T-cell (primary cell): ENCODE measurements around the gene JMJD1C. TPM values are rescaled to one million over a fixed set of nuclear protein-coding genes. Genes with fewer than 3 reads are reported as not detected.

Experiments used
- ATAC-seq, 4 experiments: fragments of 200-7000 bp in 3 of 4; fragments of 150-1000 bp in 1 of 4; cut with Tn5 transposase; replicated peaks in 1 of 4; 1 replicate in 3 of 4; 2 replicates in 1 of 4; pipeline ENCODE4 v1.10.0; 2021; ENCODE audit warnings: moderate library complexity in 3 of 4, mild to moderate bottlenecking in 2 of 4, moderate number of reproducible peaks in 1 of 4
- CTCF ChIA-PET, 2 donors: fragments of 300-600 bp; sonication (Branson Sonifier 250); formaldehyde crosslinking; loops; one replicate each; lab custom pipeline; 2022; ENCODE audit warnings: antibody characterized with exemption in 2 of 2; lab: Charles Lee
- POLR2A ChIA-PET, 2 donors: fragments of 300-600 bp; sonication (Branson Sonifier 250); formaldehyde crosslinking; loops; one replicate each; lab custom pipeline; 2022; ENCODE audit warnings: antibody characterized with exemption in 2 of 2; lab: Charles Lee
- DNase-seq, 35 experiments: peaks; one replicate each; pipeline versions ENCODE4 v3.0.0 to v3.0.0-alpha.2; 2013 to 2023
- H3K27ac ChIP-seq: one replicate; pipeline ENCODE4 v1.5.1; 2013; ENCODE audit warnings: low read length
- H3K27me3 ChIP-seq, 2 experiments: replicated peaks in 1 of 2; 1 replicate in 1 of 2; 2 replicates in 1 of 2; pipeline versions ENCODE4 v1.6.1 to v1.7.0; 2013; ENCODE audit warnings: low read length in 1 of 2, mixed read lengths in 1 of 2; ENCODE audit not compliant: control insufficient read depth in 2 of 2, insufficient read depth in 2 of 2; ENCODE audit errors: extremely low read depth in 1 of 2
- H3K36me3 ChIP-seq, 2 donors: 1 replicate in 1 of 2; 2 replicates in 1 of 2; pipeline versions ENCODE4 v1.6.1 to v1.7.0; 2013; ENCODE audit warnings: low read length in 1 of 2; ENCODE audit not compliant: control insufficient read depth in 2 of 2, insufficient read depth in 1 of 2; ENCODE audit errors: extremely low read depth in 1 of 2
- H3K4me1 ChIP-seq, 2 experiments: 1 replicate in 1 of 2; 2 replicates in 1 of 2; pipeline versions ENCODE4 v1.6.1 to v1.7.0; 2013; ENCODE audit warnings: low read length in 2 of 2, mixed read lengths in 1 of 2; ENCODE audit not compliant: insufficient read depth in 2 of 2, control insufficient read depth in 1 of 2; ENCODE audit errors: extremely low read depth in 1 of 2
- H3K4me3 ChIP-seq, 2 donors: 1 replicate in 1 of 2; 2 replicates in 1 of 2; pipeline versions ENCODE4 v1.5.1 to v1.7.0; 2013; ENCODE audit warnings: mild to moderate bottlenecking in 2 of 2, low read length in 1 of 2, moderate library complexity in 1 of 2; ENCODE audit not compliant: control insufficient read depth in 1 of 2; ENCODE audit errors: extremely low read depth in 1 of 2
- H3K9me3 ChIP-seq: 2 replicates; pipeline ENCODE4 v1.7.0; 2013
- H3K27ac Mint-ChIP-seq, 2 donors: one replicate each; pipeline ENCODE4 v1.8.0; 2020 to 2021; ENCODE audit warnings: mild to moderate bottlenecking in 2 of 2, mixed read lengths in 2 of 2
- H3K27me3 Mint-ChIP-seq, 2 donors: one replicate each; pipeline ENCODE4 v1.8.0; 2021 to 2022; ENCODE audit warnings: mixed read lengths in 2 of 2
- H3K36me3 Mint-ChIP-seq: one replicate; pipeline ENCODE4 v1.8.0; 2021; ENCODE audit warnings: mixed read lengths
- H3K4me1 Mint-ChIP-seq, 3 donors: one replicate each; pipeline ENCODE4 v1.8.0; 2020 to 2022; ENCODE audit warnings: mixed read lengths in 3 of 3, mild to moderate bottlenecking in 1 of 3
- H3K4me3 Mint-ChIP-seq, 3 donors: one replicate each; pipeline ENCODE4 v1.8.0; 2020 to 2022; ENCODE audit warnings: mild to moderate bottlenecking in 3 of 3, mixed read lengths in 3 of 3, moderate library complexity in 3 of 3
- H3K9me3 Mint-ChIP-seq, 3 donors: one replicate each; pipeline ENCODE4 v1.8.0; 2020 to 2022; ENCODE audit warnings: mixed read lengths in 3 of 3
- whole genome bisulfite sequencing: methylation state at CpG from one replicate; pipeline ENCODE4 v1.1.5; 2013; ENCODE audit warnings: missing lambda C conversion rate; ENCODE audit not compliant: insufficient coverage; 5-methylcytosine and 5-hydroxymethylcytosine counted together
- total RNA-seq, 35 experiments: library from RNA in 6 of 35; stranded (reverse) in 6 of 35; fragments of 120-200 nt in 1 of 35; gene quantifications; one replicate each; pipeline versions ENCODE4 v1.2.1 to v1.2.4 and lab custom pipeline; 2013 to 2026

Gene JMJD1C
- total RNA-seq, 5 donors from 2014 or later (not counting 1 experiment from before 2014, with no cell fraction given): 84.1 to 193 (median 92.6) TPM

GRCh38 chr10:63257778-63258177 is 208.0 kb downstream of the JMJD1C start:
- Histone ChIP-seq H3K27me3 (no peaks in the 10 kb centered on the region), H3K27ac (no peak overlapping the region), H3K4me1 (peaks cover 24 to 49% of the 10 kb centered on the region in 2 experiments), H3K4me3 (no peak overlapping the region), H3K36me3 (peaks cover 0 to 9% of the 10 kb centered on the region in 2 donors), H3K9me3 (no peaks in the 10 kb centered on the region)
- CTCF ChIA-PET: interaction anchor here (0.7 to 1.8 kb wide), 4 partner anchors 10 to 33 kb away, joined by 3 to 9 read pairs (median 4); no protein-coding TSS in a partner anchor
- Mint-ChIP-seq H3K36me3 (peaks cover 43% of the 10 kb centered on the region), H3K27me3 (no peaks in the 10 kb centered on the region), H3K27ac (peak overlapping the region; percentile 8 to 16), H3K4me3 (peak overlapping the region in 2 of 3 donors; percentile 1 to 18), H3K9me3 (no peaks in the 10 kb centered on the region), H3K4me1 (peaks cover 88 to 92% (median 89%) of the 10 kb centered on the region in 3 donors)
- no peak for DNase-seq
- POLR2A ChIA-PET: interaction anchor here (0.5 to 7.7 kb wide), 10 partner anchors 9 to 373 kb away, joined by 3 to 107 read pairs (median 6); no protein-coding TSS in a partner anchor
- WGBS: no CpG with 5 or more reads among the region's 2 CpGs
- ATAC-seq: no peak

GRCh38 chr10:63256009-63256773 is 209.6 kb downstream of the JMJD1C start:
- peak overlapping the region in 1 of 3 donors; percentile 35 for H3K4me3 Mint-ChIP-seq
- DNase-seq (no peak), ATAC-seq (no peak)
- H3K27me3 Mint-ChIP-seq: no peaks in the 10 kb centered on the region
- WGBS: 67% methylated on average over 1 of the region's 3 CpGs
- H3K9me3 Mint-ChIP-seq: no peaks in the 10 kb centered on the region
- ChIA-PET CTCF (interaction anchor here (0.6 to 1.8 kb wide), 7 partner anchors 9 to 61 kb away, joined by 3 to 9 read pairs (median 5); no protein-coding TSS in a partner anchor), POLR2A (interaction anchor here (0.6 to 7.7 kb wide), 18 partner anchors 9 to 1816 kb away, joined by 3 to 107 read pairs (median 5); no protein-coding TSS in a partner anchor)
- H3K9me3 ChIP-seq: no peaks in the 10 kb centered on the region
- peaks cover 39% of the 10 kb centered on the region for H3K36me3 Mint-ChIP-seq
- H3K27ac Mint-ChIP-seq: peak overlapping the region; percentile 53 to 66
- H3K4me1 Mint-ChIP-seq: peaks cover 87 to 90% (median 90%) of the 10 kb centered on the region in 3 donors
- H3K4me1 ChIP-seq: peaks cover 21 to 35% of the 10 kb centered on the region in 2 experiments
- H3K36me3 ChIP-seq: peaks cover 0 to 5% of the 10 kb centered on the region in 2 donors
- no peak overlapping the region for H3K27ac ChIP-seq
- H3K4me3 ChIP-seq: no peak overlapping the region
- no peaks in the 10 kb centered on the region for H3K27me3 ChIP-seq

- CTCF ChIA-PET: interaction anchor here (0.6 to 1.0 kb wide), 2 partner anchors 38 to 56 kb away, joined by 3 to 5 read pairs; no protein-coding TSS in a partner anchor
- Mint-ChIP-seq H3K36me3 (peaks cover 34% of the 10 kb centered on the region), H3K27me3 (no peaks in the 10 kb centered on the region), H3K9me3 (no peaks in the 10 kb centered on the region), H3K27ac (peak overlapping the region in 1 of 2 donors; percentile 68), H3K4me1 (peaks cover 81 to 90% (median 88%) of the 10 kb centered on the region in 3 donors), H3K4me3 (peak overlapping the region in 1 of 3 donors; percentile 26)
- Histone ChIP-seq H3K9me3 (no peaks in the 10 kb centered on the region), H3K36me3 (peaks cover 0 to under 1% of the 10 kb centered on the region in 2 donors), H3K4me1 (peaks cover 14 to 31% of the 10 kb centered on the region in 2 experiments), H3K4me3 (no peak overlapping the region), H3K27ac (no peak overlapping the region), H3K27me3 (no peaks in the 10 kb centered on the region)
- WGBS: 80% methylated on average over 1 of the region's 4 CpGs
- ATAC-seq (no peak), DNase-seq (no peak)
- POLR2A ChIA-PET: interaction anchor here (0.6 to 7.7 kb wide), 12 partner anchors 8 to 203 kb away, joined by 3 to 107 read pairs (median 6); no protein-coding TSS in a partner anchor
These were observed 210.5 kb downstream of the JMJD1C start for GRCh38 chr10:63255316-63255715.

- Histone ChIP-seq H3K4me1 (peaks cover 9 to 14% of the 10 kb centered on the region in 2 experiments), H3K27me3 (no peaks in the 10 kb centered on the region), H3K36me3 (peaks cover 0 to 5% of the 10 kb centered on the region in 2 donors), H3K9me3 (no peaks in the 10 kb centered on the region), H3K4me3 (no peak overlapping the region), H3K27ac (no peak overlapping the region)
- peaks cover 65 to 80% (median 66%) of the 10 kb centered on the region in 3 donors for H3K4me1 Mint-ChIP-seq
- 100% methylated on average over 2 of the region's 4 CpGs for WGBS
- ATAC-seq (no peak), DNase-seq (no peak)
- peak overlapping the region in 1 of 3 donors; percentile 21 for H3K4me3 Mint-ChIP-seq
- peak overlapping the region; percentile 2 to 81 for H3K27ac Mint-ChIP-seq
- ChIA-PET POLR2A (interaction anchor here (0.6 to 7.7 kb wide), 5 partner anchors 11 to 465 kb away, joined by 3 to 107 read pairs (median 4); no protein-coding TSS in a partner anchor), CTCF (interaction anchor here in 1 of 2 donors (1.0 to 1.3 kb wide), 2 partner anchors 10 to 27 kb away, joined by 3 to 5 read pairs; no protein-coding TSS in a partner anchor)
- H3K27me3 Mint-ChIP-seq: no peaks in the 10 kb centered on the region
- H3K36me3 Mint-ChIP-seq: peaks cover 27% of the 10 kb centered on the region
- no peaks in the 10 kb centered on the region for H3K9me3 Mint-ChIP-seq
These were observed 212.7 kb downstream of the JMJD1C start for GRCh38 chr10:63253040-63253439.

- Histone ChIP-seq H3K36me3 (peaks cover 0 to 7% of the 10 kb centered on the region in 2 donors), H3K9me3 (no peaks in the 10 kb centered on the region), H3K4me1 (peaks cover 5 to 16% of the 10 kb centered on the region in 2 experiments), H3K27me3 (no peaks in the 10 kb centered on the region), H3K27ac (no peak overlapping the region), H3K4me3 (no peak overlapping the region)
- POLR2A ChIA-PET: interaction anchor here in 1 of 2 donors (0.7 to 7.7 kb wide), 2 partner anchors 15 to 27 kb away, joined by 3 to 107 read pairs; no protein-coding TSS in a partner anchor
- peak overlapping the region; percentile 47 to 81 for H3K27ac Mint-ChIP-seq
- no peak for ATAC-seq
- H3K36me3 Mint-ChIP-seq: peaks cover 32% of the 10 kb centered on the region
- CTCF ChIA-PET: interaction anchor here in 1 of 2 donors (1.3 kb wide), 1 partner anchor 11 kb away, joined by 5 read pairs; no protein-coding TSS in a partner anchor
- H3K27me3 Mint-ChIP-seq: no peaks in the 10 kb centered on the region
- peaks cover 62 to 78% (median 64%) of the 10 kb centered on the region in 3 donors for H3K4me1 Mint-ChIP-seq
- H3K9me3 Mint-ChIP-seq: no peaks in the 10 kb centered on the region
- peak overlapping the region in 1 of 3 donors; percentile 21 for H3K4me3 Mint-ChIP-seq
- DNase-seq: no peak
These were observed 213.5 kb downstream of the JMJD1C start for GRCh38 chr10:63252095-63252762.
